ENCODE results near the gene SDF2L1.

DNA sequence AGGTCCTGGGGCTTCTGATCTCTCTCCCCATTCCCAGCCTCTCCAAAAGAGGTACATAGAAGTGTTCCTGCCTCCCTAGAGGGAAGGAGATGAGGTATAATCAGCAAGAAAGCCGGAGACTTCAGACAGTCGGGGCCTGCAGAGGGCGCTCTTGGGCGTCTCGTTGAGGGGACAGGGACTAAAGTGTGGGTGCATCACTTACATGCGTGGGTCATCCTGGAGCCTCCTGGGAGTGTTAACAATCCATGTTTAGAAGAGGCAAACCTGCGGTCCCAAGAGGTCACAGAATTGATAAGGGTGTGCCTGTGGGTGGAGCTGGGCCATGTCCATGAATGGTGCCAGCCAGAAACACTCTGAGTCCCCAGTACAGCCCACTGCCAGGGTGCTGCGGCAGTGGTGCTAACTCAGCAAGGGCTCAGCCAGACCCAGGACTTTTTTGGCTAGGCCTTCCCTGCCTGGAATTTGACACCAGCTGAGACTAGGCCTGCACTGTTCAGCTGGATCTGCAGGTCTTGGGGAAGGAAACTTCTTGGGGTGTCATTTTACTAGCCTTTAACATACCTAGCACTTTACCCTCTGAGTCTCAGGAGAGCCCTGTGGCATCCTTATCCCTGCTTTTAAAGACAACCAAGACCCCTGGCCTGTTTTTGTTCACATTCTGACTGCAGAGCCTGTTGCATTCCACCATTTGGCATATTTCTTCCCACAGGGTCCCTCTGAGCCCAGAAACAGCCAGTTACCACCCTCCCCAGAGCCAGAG is 17.8 kb upstream of the SDF2L1 start:
- TF ChIP-seq POLR2AphosphoS5 (IDR thresholded peaks at IDR 0.05; ENCODE audit: insufficient read depth, low read depth, low read length): no peak
- peak; percentile 49 to 59 for TF ChIP-seq CTCF (IDR thresholded peaks at IDR 0.05; ENCODE audit: extremely low read depth in 1 of 2, insufficient read depth in 1 of 2, low read depth in 1 of 2, low read length in 2 of 2)
- TF ChIP-seq JUN (IDR thresholded peaks at IDR 0.05; ENCODE audit: borderline replicate concordance, insufficient read depth, insufficient read length, low read depth): no peak
